GM18499 (cell line): ENCODE measurements around the gene HMCN1.
A peak's percentile ranks its signal among the peaks of the same experiment; 100 is the strongest.

Experiments
- ATAC-seq: cut with Tn5 transposase; IDR thresholded peaks from one replicate; pipeline ENCODE4 v1.9.1; 2021; ENCODE audit warnings: moderate number of reproducible peaks; ENCODE audit not compliant: insufficient read depth, unreplicated experiment

HMCN1 gene

DNA sequence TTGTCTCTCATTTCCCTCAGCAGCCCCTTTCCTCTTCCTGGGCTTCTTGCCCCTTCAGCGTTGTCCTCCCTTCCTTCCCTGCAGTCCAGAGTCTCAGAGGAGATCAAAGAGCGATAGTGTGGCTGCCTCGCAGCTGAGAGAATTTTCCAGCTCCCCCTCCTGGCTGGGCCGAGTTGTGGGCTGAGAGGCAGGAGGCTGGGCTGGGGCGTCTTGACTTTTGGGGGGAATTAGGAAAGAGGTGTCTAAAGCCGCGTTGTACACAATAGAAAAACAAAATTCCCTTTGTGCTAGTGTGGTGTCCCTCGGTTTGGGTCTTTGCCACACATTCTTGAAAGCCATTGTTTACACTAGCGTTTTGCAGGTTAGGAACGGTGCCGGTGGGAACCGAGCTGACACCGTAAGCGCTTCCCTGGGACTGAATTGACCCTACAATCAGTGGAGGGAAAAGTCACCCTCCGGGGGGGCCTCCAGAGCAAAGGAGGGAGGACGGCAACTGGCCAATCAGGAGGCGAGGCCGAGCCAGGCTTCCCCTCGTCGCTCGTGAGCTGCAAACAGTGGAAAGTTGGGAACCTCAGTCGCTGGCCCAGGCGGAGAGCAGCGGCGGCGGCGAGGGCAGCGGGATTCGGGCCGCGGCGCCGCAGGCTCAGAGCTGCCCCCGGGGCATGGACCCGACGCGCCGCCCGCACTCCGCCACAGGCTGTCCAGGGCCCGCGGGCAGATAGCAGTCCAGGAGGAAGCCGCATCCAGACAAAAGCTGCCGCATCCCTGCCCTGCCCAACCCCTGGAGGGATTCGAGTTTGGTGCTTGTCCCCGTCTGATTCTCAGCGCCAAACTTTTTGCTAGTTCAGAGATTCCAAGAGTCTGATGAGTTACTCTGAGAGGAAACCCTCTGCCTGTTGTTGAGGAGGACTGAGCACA is at the start of gene HMCN1:
HMCN1 (plus strand) TSS at position 574 of the 918 bp plus-strand sequence. CDS start 389 bp downstream, outside the sequence.
- ATAC-seq, result no peak

- ATAC-seq, result no peak
These were observed 47.1 kb upstream of the HMCN1 start for GRCh38 chr1:185686821-185687778.

DNA sequence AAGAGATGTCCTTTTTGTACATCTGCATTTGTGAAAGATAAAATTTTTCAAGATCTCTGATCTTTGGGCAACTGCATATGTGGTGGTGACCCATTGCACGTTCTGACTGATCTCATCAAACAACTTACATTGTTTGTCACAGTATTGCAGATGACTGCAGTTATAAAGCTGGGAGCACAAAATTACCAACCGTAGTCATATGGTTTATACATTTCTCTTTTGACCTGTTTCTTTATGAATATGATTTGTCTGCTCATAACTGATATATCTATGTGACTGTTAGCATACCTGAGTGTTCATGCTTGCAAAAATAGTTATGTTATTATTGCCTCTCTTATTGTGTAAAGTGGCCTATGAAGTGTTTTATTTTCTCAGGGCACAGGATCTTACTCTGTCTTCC is 43.7 kb upstream of the HMCN1 start:
- ATAC-seq, result no peak

GRCh38 chr1:185693654-185694053 is 40.5 kb upstream of the HMCN1 start:
- ATAC-seq, result no peak

GRCh38 chr1:185694081-185694480 is 40.1 kb upstream of the HMCN1 start:
- ATAC-seq, result peak; percentile 59

DNA sequence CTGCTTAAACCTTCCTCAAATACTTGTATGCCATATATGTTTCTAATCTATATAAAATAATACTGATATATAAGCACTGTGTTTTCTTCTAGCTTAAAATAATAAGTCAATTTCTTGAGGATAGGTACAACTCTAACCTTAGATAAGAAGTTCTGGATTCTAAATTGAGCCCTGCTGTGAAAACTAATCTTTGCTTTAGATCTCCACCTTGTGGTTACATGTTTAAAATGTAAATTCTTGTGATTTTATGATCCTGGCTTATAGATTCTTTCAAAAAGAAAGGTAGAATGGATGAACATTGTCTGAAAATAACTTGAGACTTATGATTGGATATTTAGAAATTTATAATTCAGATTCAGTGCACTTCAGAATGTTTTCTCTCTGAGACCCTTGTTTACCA is 38.9 kb upstream of the HMCN1 start:
- ATAC-seq, result no peak

DNA sequence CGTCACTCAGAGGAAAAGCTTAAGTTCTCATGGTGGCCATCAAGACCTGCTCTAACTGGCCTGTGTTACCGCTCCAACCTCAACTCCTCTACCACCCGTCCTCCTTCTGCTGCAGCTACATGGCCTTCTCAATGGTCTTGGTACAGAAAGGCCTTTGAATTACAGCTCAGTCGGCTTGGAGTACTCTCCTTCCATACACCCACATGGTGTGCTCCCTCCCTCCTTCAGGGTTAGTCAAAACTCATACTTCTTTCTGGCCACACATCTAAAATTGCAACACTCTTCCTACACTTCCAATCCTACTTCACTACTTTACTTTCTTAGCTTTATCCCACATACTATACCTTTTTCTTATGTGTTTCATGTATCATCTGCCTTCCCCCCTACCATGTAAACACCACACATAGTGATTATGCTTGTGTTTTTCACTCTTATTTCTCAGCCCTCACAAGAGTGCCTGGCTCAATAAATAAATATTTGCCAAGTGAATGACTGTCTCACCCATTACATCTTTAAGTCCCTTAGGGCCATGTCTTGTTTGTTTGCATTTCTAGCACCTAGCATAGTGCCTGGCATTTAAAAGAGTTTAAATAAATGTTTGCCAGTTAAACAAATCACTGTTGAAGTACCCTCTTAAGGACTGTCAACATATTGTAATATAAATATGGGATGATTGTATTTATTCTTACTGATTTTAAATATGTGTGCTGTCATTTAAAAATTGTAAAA is 37.6 kb upstream of the HMCN1 start:
- no peak for ATAC-seq

DNA sequence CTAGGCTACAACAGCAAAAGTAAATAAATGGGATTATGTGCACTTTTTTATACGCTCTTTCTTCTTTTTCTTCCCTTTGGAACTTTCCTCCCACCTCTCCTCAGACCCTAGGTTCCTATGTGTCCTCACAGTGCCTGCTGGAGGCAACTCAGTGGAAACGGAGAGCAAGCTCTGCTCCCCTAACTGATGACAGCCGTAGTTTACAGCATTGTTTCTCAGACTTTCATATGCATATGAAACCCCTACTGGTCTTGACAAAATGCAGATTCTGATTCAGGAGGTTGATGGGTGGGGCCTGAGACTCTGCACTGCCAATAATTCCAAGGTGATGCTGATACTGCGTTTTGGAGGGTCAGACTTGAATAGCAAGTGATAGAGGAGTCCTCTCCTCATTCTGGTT is 34.3 kb upstream of the HMCN1 start:
- no peak for ATAC-seq

DNA sequence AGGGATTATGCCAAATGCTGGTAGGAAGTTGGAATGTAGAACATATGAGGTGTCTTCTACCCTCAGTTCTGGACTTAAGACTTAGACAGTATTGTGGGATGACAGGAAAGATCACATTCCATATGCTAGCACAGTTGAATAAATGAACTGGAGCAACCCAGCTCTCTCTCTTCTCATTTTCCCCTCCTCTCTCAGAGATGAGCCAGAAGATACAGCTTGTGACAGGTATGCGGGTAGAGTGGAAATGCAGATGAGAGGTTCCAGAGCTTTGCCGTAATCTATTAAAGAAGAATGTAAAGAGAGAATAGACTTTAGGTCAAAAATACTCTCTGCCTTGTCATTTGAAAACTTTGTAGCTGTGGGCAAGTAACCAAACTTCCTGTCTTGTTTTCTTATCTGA is 32.5 kb upstream of the HMCN1 start:
- ATAC-seq, result no peak

GRCh38 chr1:185704181-185704580 is 30.0 kb upstream of the HMCN1 start:
- no peak for ATAC-seq

GRCh38 chr1:185716095-185716494 is 18.1 kb upstream of the HMCN1 start:
- ATAC-seq, result no peak

- no peak for ATAC-seq
These were observed 15.2 kb upstream of the HMCN1 start for GRCh38 chr1:185719021-185719420.

DNA sequence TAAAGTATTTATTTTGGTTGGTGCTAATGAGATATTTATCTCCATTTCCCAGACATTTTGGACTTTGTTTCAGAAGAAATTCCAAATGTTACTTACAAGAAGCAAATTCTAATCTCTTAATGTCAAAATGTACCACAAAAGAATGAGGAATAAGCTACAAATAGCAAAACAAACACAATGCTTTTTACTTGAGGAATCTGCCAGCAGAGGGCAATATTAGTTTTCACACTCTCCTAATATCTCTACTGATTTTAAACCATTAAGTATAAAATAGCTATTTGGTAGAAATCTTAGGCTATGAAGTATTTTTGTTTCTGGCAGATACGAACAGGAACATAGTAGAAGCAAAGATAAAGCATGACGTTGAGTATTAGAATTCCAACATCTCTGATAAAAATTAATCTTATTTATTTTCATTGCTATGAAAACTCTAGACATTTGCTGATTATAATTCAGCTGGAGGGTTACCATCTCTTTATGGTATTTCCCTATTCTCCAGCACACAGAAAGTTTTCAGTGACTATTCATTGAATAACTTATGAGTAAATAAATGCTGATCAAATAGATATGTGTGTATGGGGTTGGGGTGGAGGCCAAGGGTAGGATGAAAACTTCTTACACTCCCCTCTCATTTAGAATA is 13.4 kb upstream of the HMCN1 start:
- ATAC-seq, result no peak

GRCh38 chr1:185721553-185721952 is 12.6 kb upstream of the HMCN1 start:
- no peak for ATAC-seq

GRCh38 chr1:185722098-185722497 is 12.1 kb upstream of the HMCN1 start:
- no peak for ATAC-seq

DNA sequence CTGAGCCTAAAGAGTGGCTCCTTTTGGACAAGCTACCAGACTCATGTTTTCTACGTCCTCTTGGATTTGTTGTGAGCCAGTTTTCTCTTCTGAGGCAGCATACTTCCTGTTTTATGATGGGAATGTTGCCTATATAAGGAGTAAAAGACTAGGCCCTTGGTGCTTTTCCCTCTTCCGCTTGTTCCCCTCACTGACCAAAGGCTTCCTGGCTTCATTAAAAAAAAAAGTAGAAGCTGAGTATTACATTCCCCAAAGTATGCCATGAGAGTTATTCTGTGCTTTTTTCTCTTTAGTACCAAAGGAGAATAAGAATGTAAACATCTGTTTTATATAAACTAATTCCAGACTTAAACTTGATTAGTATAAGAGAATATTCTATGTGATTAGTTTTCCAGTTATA is 6.5 kb upstream of the HMCN1 start:
- no peak for ATAC-seq

- no peak for ATAC-seq
These were observed 2.7 kb upstream of the HMCN1 start for GRCh38 chr1:185731446-185731845.

GRCh38 chr1:185732951-185733350 is 1.2 kb upstream of the HMCN1 start:
- no peak for ATAC-seq

DNA sequence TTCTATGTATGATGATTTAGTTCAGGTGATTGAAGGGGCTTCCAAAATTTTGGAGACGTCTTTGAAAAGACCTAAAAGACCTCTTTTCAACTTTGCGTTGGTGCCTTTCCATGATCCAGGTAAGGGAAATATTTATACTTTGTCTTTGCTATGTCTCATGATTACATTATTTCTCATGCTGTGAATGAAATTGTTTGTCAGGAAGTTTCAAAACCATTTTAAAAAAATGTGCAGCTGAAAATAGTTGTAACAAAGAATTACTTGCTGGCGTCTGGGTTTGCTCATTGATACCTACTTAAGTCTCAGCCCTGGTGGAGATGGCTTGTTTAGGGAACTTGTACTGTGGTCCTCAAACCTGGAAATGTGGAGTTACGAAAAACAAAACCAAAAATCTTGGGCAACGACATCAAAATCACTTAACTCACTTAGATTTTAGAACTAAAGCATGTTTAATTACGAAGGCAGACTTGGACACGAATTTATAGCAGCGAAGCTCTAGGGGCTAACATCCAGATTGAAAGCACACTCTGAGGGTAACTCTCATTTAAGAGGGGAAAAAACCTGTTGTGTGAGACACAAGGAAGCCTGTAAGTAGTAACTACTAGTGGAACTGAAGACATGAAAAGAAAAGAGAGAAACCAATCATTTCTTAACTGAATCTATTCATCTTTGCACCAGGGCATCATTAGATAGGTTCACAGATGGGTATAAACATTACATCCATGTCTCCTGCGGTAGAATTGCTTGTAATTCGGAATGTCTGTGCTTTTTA is 924 bp downstream of the HMCN1 start:
- no peak for ATAC-seq
